SH-SY5Y (cell line): ENCODE measurements around the gene TBX2.

Source experiments
- GATA2 ChIP-seq: IDR thresholded peaks from 2 replicates; pipeline ENCODE4 v1.6.1; 2011; ENCODE audit warnings: mild to moderate bottlenecking, low read depth, low read length
- GATA3 ChIP-seq: IDR thresholded peaks from 2 replicates; pipeline ENCODE4 v1.6.1; 2011; ENCODE audit warnings: low read depth, mild to moderate bottlenecking, low read length, moderate library complexity

DNA sequence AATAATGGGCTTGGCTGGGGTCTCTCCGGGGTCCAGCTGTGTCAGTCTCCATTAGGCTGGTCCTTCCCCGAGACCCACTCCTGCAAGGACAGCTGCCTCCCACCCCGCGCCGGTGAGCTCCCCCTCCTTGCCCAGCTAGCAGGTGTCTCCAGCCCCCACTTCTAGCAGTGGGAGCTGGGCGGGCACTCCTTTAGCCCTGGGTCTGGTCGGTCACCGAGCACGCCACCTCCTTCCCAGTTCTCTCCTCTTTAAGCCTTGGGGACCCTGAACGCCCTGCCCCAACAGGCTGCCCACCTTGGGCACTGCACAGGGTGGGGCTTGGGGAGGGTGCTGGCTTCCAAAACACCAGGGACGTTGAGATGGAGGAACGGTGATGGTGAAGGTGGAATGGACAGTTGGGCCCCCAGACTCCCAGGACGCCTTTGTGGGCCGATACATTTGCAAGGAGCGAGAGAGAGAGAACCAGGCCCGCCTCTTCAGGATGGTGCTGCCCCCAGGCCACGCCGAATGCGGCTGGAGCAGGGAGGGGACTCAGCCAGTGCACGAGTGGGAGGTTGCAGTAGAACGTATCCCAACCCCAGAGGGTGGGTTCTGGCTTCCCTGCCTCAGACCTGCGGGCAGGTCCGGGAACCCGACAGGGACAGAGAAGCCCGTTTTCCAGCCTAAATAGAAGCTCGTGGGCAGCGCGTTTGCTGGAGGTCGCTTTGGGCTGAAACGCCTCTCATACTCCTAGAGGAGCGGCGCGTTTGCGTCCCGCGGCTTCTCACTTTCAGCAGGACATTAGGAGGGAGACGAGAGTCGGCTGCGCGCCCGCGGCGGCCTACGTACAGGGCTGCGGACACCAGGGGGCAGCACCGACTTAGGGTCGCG is 10.7 kb downstream of the TBX2 start:
- TF ChIP-seq GATA3 (no peak), GATA2 (no peak)
